GM18508 (cell line): ENCODE results near the gene ELK4.

Experiments used
- ATAC-seq: cut with Tn5 transposase; IDR thresholded peaks from one replicate; pipeline ENCODE4 v1.9.1; 2021; ENCODE audit warnings: moderate number of reproducible peaks; ENCODE audit not compliant: insufficient read depth, unreplicated experiment

ELK4 gene

GRCh38 chr1:205571747-205572146 lies 60.1 kb downstream of the ELK4 start:
- ATAC-seq, result no peak

- no peak for ATAC-seq
Observed at GRCh38 chr1:205570796-205571537, 60.8 kb downstream of the ELK4 start.

- ATAC-seq, result no peak
Observed at GRCh38 chr1:205570173-205570501, 61.7 kb downstream of the ELK4 start.

GRCh38 chr1:205569411-205570172 lies 62.2 kb downstream of the ELK4 start:
- ATAC-seq, result no peak

- no peak for ATAC-seq
Observed at GRCh38 chr1:205568469-205569361, 63.1 kb downstream of the ELK4 start.

- ATAC-seq, result no peak
Observed at GRCh38 chr1:205568135-205568468, 63.7 kb downstream of the ELK4 start.

GRCh38 chr1:205567716-205568115 lies 64.1 kb downstream of the ELK4 start:
- no peak for ATAC-seq

- no peak for ATAC-seq
Observed at GRCh38 chr1:205565799-205566198, 66.0 kb downstream of the ELK4 start.

GRCh38 chr1:205563927-205564441 lies 67.8 kb downstream of the ELK4 start:
- ATAC-seq, result no peak

- no peak for ATAC-seq
Observed at GRCh38 chr1:205561501-205562203, 70.2 kb downstream of the ELK4 start.
